Smooth muscle cell (in vitro differentiated cells): ENCODE results near the gene CARD19. TPM values are rescaled to one million over a fixed set of nuclear protein-coding genes. Genes with fewer than 3 reads are reported as not detected.

Source experiments
- DNase-seq: peaks from one replicate; lab custom pipeline; 2025; ENCODE audit not compliant: unreplicated experiment; lab: John Stamatoyannopoulos, UW
- H2AFZ ChIP-seq: fragments of 200-600 bp; sonication (generic); 2 replicates; pipeline ENCODE4 v1.6.0; 2016; ENCODE audit warnings: antibody characterized with exemption, low read depth, mild to moderate bottlenecking
- H3F3A ChIP-seq: fragments of 200-600 bp; sonication (generic); 2 replicates; pipeline ENCODE4 v1.6.0; 2017; ENCODE audit warnings: antibody characterized with exemption, low read depth
- H3K27ac ChIP-seq: fragments of 200-600 bp; sonication (generic); 2 replicates; pipeline ENCODE4 v1.5.1; 2016; ENCODE audit warnings: low read depth, mild to moderate bottlenecking
- H3K27me3 ChIP-seq: fragments of 200-600 bp; sonication (generic); 2 replicates; pipeline ENCODE4 v1.6.1; 2016; ENCODE audit warnings: low read depth, mild to moderate bottlenecking
- H3K36me3 ChIP-seq: fragments of 200-600 bp; sonication (generic); 2 replicates; pipeline ENCODE4 v1.5.1; 2016; ENCODE audit warnings: low read depth
- H3K4me1 ChIP-seq: fragments of 200-600 bp; sonication (generic); 2 replicates; pipeline ENCODE4 v1.5.1; 2016; ENCODE audit warnings: low read depth
- H3K4me2 ChIP-seq: fragments of 200-600 bp; sonication (generic); 2 replicates; pipeline ENCODE4 v1.6.0; 2016; ENCODE audit warnings: mild to moderate bottlenecking
- H3K4me3 ChIP-seq: fragments of 200-600 bp; sonication (generic); 2 replicates; pipeline ENCODE4 v1.5.1; 2016; ENCODE audit warnings: mild to moderate bottlenecking
- H3K79me2 ChIP-seq: fragments of 200-600 bp; sonication (generic); 2 replicates; pipeline ENCODE4 v1.6.0; 2016; ENCODE audit warnings: low read depth, mild to moderate bottlenecking
- H3K9ac ChIP-seq: fragments of 200-600 bp; sonication (generic); 2 replicates; pipeline ENCODE4 v1.6.0; 2016; ENCODE audit warnings: low read depth
- H3K9me3 ChIP-seq: fragments of 200-600 bp; sonication (generic); replicated peaks from 2 replicates; pipeline ENCODE4 v1.5.1; 2016; ENCODE audit warnings: low read depth
- H4K20me1 ChIP-seq: fragments of 200-600 bp; sonication (generic); 2 replicates; pipeline ENCODE4 v1.6.0; 2016; ENCODE audit warnings: low read depth
- CTCF ChIP-seq: fragments of 200-600 bp; sonication (generic); IDR thresholded peaks from 2 replicates; pipeline ENCODE4 v1.5.1; 2017; ENCODE audit warnings: borderline replicate concordance, mild to moderate bottlenecking, antibody characterized with exemption; ENCODE audit not compliant: insufficient read depth, poor library complexity, severe bottlenecking
- WGBS: methylation state at CpG from one replicate; pipeline ENCODE4 v1.1.7; 2016; ENCODE audit warnings: low lambda C conversion rate; 5-methylcytosine and 5-hydroxymethylcytosine counted together
- polyA plus RNA-seq: library from polyadenylated mRNA; unstranded; fragments of >200 nt; fragmentation: Nextera tagmentation; extraction: Ambion mirVana; gene quantifications from 2 replicates; pipeline ENCODE4 v1.2.1, GENCODE V29; 2016
- total RNA-seq: library from RNA; depleted of rRNA; stranded (reverse); fragments of >200 nt; gene quantifications from 2 replicates; pipeline ENCODE4 v1.2.3, GENCODE V29; 2014

Gene CARD19
- total and polyA plus RNA-seq, 2 experiments from 2014 or later, result 86.0 to 88.1 TPM

DNA sequence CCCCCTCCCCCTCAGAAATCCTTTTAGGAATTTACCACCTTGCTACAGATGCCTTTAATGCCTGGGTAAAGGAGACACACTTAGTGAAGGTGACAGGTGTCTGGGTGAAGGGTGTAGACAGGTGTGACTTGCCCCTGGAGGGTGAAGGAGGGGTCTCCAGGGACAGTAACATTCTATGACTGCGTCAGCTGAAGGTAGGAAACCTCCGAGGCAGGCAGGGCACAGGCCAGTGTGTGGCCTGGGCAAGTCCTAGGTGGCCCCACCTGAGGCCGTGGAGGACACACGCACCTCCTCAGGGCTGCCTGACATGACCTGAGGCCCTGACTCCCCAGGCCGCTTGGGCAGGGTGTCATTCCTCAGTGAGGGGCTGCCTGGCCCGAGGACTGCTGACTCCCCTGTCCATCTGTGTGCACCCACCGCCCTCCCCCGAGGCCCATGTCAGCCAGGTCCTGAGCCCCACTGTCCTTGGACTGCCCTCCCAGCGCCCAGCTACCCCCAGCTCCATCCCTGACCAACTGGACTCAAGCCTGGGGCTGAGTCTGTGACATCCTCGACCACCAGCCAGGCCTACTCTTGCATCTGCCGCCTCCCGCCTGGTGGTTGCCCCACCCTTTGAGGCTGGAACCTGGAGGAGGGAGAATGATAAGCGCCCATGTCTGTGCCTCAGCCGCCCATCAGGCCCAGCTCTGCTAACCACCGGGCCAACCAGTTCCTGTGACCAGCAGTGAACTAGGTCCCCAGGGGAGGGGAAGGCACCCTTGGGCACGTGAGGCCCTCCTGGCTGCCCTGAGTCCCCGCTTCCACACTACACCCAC, 18.4 kb downstream of the CARD19 start:
- WGBS, result 84% methylated on average over 10 of the region's 17 CpGs
- H3K27ac ChIP-seq, result no peak overlapping the region
- H3K4me3 ChIP-seq, result no peak overlapping the region
- no peak overlapping the region for H2AFZ ChIP-seq
- no peaks in the 10 kb centered on the region for H3K4me1 ChIP-seq
- peaks cover 25% of the 10 kb centered on the region for H4K20me1 ChIP-seq
- H3F3A ChIP-seq, result no peaks in the 10 kb centered on the region
- H3K27me3 ChIP-seq, result no peaks in the 10 kb centered on the region
- no peaks in the 10 kb centered on the region for H3K9me3 ChIP-seq
- no peaks in the 10 kb centered on the region for H3K79me2 ChIP-seq
- no peaks in the 10 kb centered on the region for H3K36me3 ChIP-seq
- no peak overlapping the region for H3K9ac ChIP-seq
- TF ChIP-seq CTCF, result no peak
- H3K4me2 ChIP-seq, result no peak overlapping the region
- no peak for DNase-seq

DNA sequence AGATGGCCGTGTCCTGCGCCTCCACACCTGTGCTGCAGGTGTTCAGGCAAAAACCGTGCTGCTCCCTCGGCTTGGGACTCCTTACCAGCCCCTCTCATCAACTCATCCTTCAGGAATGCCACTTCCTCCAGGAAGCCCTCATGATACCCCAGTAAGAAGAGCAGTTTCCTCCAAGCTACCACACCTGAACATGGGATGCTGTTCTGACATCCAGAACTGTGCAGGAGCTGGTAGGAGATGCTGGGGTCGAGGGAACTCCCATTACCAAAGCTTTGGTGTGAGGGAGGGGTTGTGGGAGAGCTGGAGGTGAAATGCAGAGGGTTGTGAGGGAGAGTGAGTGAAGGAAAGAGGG, 18.9 kb downstream of the CARD19 start:
- TF ChIP-seq CTCF, result no peak

GRCh38 chr9:93115486-93116071, 19.6 kb downstream of the CARD19 start:
- Histone ChIP-seq H4K20me1 (peaks cover 14% of the 10 kb centered on the region), H2AFZ (no peak overlapping the region), H3K36me3 (no peaks in the 10 kb centered on the region), H3K27ac (no peak overlapping the region), H3K4me3 (no peak overlapping the region), H3K79me2 (no peaks in the 10 kb centered on the region), H3K9ac (no peak overlapping the region), H3F3A (no peaks in the 10 kb centered on the region), H3K9me3 (no peaks in the 10 kb centered on the region), H3K4me1 (no peaks in the 10 kb centered on the region), H3K27me3 (no peaks in the 10 kb centered on the region), H3K4me2 (no peak overlapping the region)
- no peak for DNase-seq
- WGBS, result no CpG with 5 or more reads among the region's 3 CpGs
- TF ChIP-seq CTCF, result no peak

More for the DNA sequence above, 18.9 kb downstream of the CARD19 start:
- Histone ChIP-seq H2AFZ (no peak overlapping the region), H3K4me1 (no peaks in the 10 kb centered on the region), H3K4me2 (no peak overlapping the region), H3K9ac (no peak overlapping the region), H3K36me3 (no peaks in the 10 kb centered on the region), H3F3A (no peaks in the 10 kb centered on the region), H4K20me1 (peaks cover 20% of the 10 kb centered on the region), H3K79me2 (no peaks in the 10 kb centered on the region), H3K27me3 (no peaks in the 10 kb centered on the region), H3K27ac (no peak overlapping the region), H3K9me3 (no peaks in the 10 kb centered on the region), H3K4me3 (no peak overlapping the region)
- no peak for DNase-seq
- whole genome bisulfite sequencing, result 89% methylated on average over 5 of the region's 5 CpGs
